Measurements from ENCODE around the gene GRB7. TPM values are rescaled to one million over a fixed set of nuclear protein-coding genes. Genes with fewer than 3 reads are reported as not detected.

GRB7 gene
- total and polyA plus RNA-seq, 10 of the 15 experiments (the other 5 are each of a cell fraction or from before 2014, with no cell fraction given), result 0.05 to 0.34 (median 0.19) TPM; not detected in 4

GRCh38 chr17:39753514-39754160 is 15.9 kb downstream of the GRB7 start (continued):
- TF ChIP-seq FOS (IDR thresholded peaks at IDR 0.05; ENCODE audit: borderline replicate concordance, extremely low read depth, insufficient read length), result no peak
- TF ChIP-seq LARP7 (IDR thresholded peaks at IDR 0.05), result peak; percentile 100; the same call in 1 of the 2 replicates
- no peak for TF ChIP-seq IKZF1 (conservative IDR thresholded peaks at IDR 0.05)
- no peak; the same call in 1 of the 2 replicates for TF ChIP-seq POLR2AphosphoS2 (IDR thresholded peaks at IDR 0.05; ENCODE audit: low read depth, low read length)
- TF ChIP-seq USF1 (IDR thresholded peaks at IDR 0.05; ENCODE audit: borderline replicate concordance, extremely low read length, insufficient read depth, low read depth, low read length), result no peak
- no peak; the same call in 1 of the 2 replicates for TF ChIP-seq BACH1 (IDR thresholded peaks at IDR 0.05; ENCODE audit: borderline replicate concordance)
- no peak for TF ChIP-seq BMI1 (IDR thresholded peaks at IDR 0.05; ENCODE audit: borderline replicate concordance)
- peak; percentile 58; the same call in 1 of the 2 replicates for TF ChIP-seq POLR2A (IDR thresholded peaks at IDR 0.05; ENCODE audit: low read depth, low read length)
- no peak for TF ChIP-seq CHD2 (IDR thresholded peaks at IDR 0.05; ENCODE audit: borderline replicate concordance, low read depth, low read length)
- TF ChIP-seq NR2F1 (conservative IDR thresholded peaks at IDR 0.05), result peak; percentile 65
- no peak for TF ChIP-seq BCLAF1 (IDR thresholded peaks at IDR 0.05)
- TF ChIP-seq TAF1 (IDR thresholded peaks at IDR 0.05; ENCODE audit: borderline replicate concordance, low read depth, low read length), result peak; percentile 36; the same call in 1 of the 2 replicates
- no peak for TF ChIP-seq SIN3A (IDR thresholded peaks at IDR 0.05; ENCODE audit: low read depth, low read length)
- TF ChIP-seq MYB (IDR thresholded peaks at IDR 0.05; ENCODE audit: borderline replicate concordance, low read depth, low read length), result no peak
- no peak for TF ChIP-seq HDAC6 (IDR thresholded peaks at IDR 0.05; ENCODE audit: unreplicated experiment)
- TF ChIP-seq STAT3 (IDR thresholded peaks at IDR 0.05; ENCODE audit: low read depth, low read length), result no peak
- 0 out of 4 replicates have a peak, but pooled peaks of 1 of the 2 experiments have one; percentile 5 for TF ChIP-seq SRF (IDR thresholded peaks at IDR 0.05; ENCODE audit: low read depth in 2 of 2, low read length in 2 of 2)
- no peak for TF ChIP-seq IRF5 (IDR thresholded peaks at IDR 0.05; ENCODE audit: borderline replicate concordance)
- TF ChIP-seq ELK1 (IDR thresholded peaks at IDR 0.05; ENCODE audit: low read depth, low read length), result no peak
- no peak for TF ChIP-seq HCFC1 (IDR thresholded peaks at IDR 0.05; ENCODE audit: low read length)
- peak; percentile 67; the same call in 1 of the 2 replicates for TF ChIP-seq ZBTB4 (CRISPR knock-in tag; IDR thresholded peaks at IDR 0.05)
